HCEC 1CT (cell line): ENCODE data around the gene TBX6.
A peak's percentile ranks its signal among the peaks of the same experiment; 100 is the strongest.
"Not testable (repeated sequence)": the region's sequence is repeated elsewhere in the genome, so short reads cannot be mapped to it uniquely, and the experiment has no call there.

Source experiments
- DNase-seq: peaks from one replicate; pipeline ENCODE4 v3.0.0-alpha.2; 2017

TBX6 gene

GRCh38 chr16:30091474-30092372 is at the start of gene TBX6:
TBX6 (minus strand) TSS chr16:30091924; CDS start chr16:30091193, 731 bp downstream.
- peak; percentile 92 for DNase-seq

- no peak for DNase-seq
Observed at GRCh38 chr16:30139583-30140481, 48.1 kb upstream of the TBX6 start.

GRCh38 chr16:30137897-30138296 is 46.2 kb upstream of the TBX6 start:
- DNase-seq: no peak

GRCh38 chr16:30136971-30137605 is 45.4 kb upstream of the TBX6 start:
- DNase-seq: no peak

- no peak for DNase-seq
Observed at GRCh38 chr16:30132591-30132990, 40.9 kb upstream of the TBX6 start.

GRCh38 chr16:30131869-30132475 is 40.2 kb upstream of the TBX6 start:
- DNase-seq: no peak

GRCh38 chr16:30127993-30128392 is 36.3 kb upstream of the TBX6 start:
- DNase-seq: no peak

GRCh38 chr16:30125690-30126089 is 34.0 kb upstream of the TBX6 start:
- not testable (repeated sequence) for DNase-seq

GRCh38 chr16:30124985-30125379 is 33.3 kb upstream of the TBX6 start:
- no peak for DNase-seq

- no peak for DNase-seq
Observed at GRCh38 chr16:30122604-30123160, 31.0 kb upstream of the TBX6 start.

GRCh38 chr16:30121741-30122571 is 30.2 kb upstream of the TBX6 start:
- DNase-seq: peak; percentile 20

GRCh38 chr16:30120340-30121105 is 28.8 kb upstream of the TBX6 start:
- DNase-seq: no peak

- no peak for DNase-seq
Observed at GRCh38 chr16:30119428-30119827, 27.7 kb upstream of the TBX6 start.

- DNase-seq: no peak
Observed at GRCh38 chr16:30117768-30118167, 26.0 kb upstream of the TBX6 start.

- no peak for DNase-seq
Observed at GRCh38 chr16:30116291-30117207, 24.8 kb upstream of the TBX6 start.

- no peak for DNase-seq
Observed at GRCh38 chr16:30115238-30115637, 23.5 kb upstream of the TBX6 start.

GRCh38 chr16:30114833-30115232 is 23.1 kb upstream of the TBX6 start:
- not testable (repeated sequence) for DNase-seq

GRCh38 chr16:30114411-30114810 is 22.7 kb upstream of the TBX6 start:
- no peak for DNase-seq

- DNase-seq: peak; percentile 40
Observed at GRCh38 chr16:30113711-30114333, 22.1 kb upstream of the TBX6 start.
